Fibroblast of the aortic adventitia (primary cell): ENCODE measurements around the gene PIGZ. TPM values are rescaled to one million over a fixed set of nuclear protein-coding genes. Genes with fewer than 3 reads are reported as not detected.

Experiments
- DNase-seq: peaks from one replicate; pipeline ENCODE4 v3.0.0-alpha.2; 2010; ENCODE audit warnings: low read depth
- H3K4me3 ChIP-seq: 2 replicates; pipeline ENCODE4 v1.5.1; 2011; ENCODE audit warnings: low read depth, mild to moderate bottlenecking, control low read depth, low read length, moderate library complexity
- CTCF ChIP-seq: IDR thresholded peaks from 2 replicates; pipeline ENCODE4 v1.5.1; 2011; ENCODE audit warnings: mild to moderate bottlenecking, low read length, control low read depth, inconsistent platforms; ENCODE audit not compliant: insufficient read depth
- total RNA-seq: library from RNA; depleted of rRNA; stranded (reverse); fragments of >200 nt; gene quantifications from 2 replicates; pipeline ENCODE4 v1.2.3, GENCODE V29; 2012; ENCODE audit warnings: low replicate concordance

Gene PIGZ
- total RNA-seq, 1 donor: 1.9 TPM

GRCh38 chr3:196931157-196931556 is 37.5 kb downstream of the PIGZ start:
- DNase-seq: no peak
- H3K4me3 ChIP-seq: no peak overlapping the region
- TF ChIP-seq CTCF: no peak

GRCh38 chr3:196927571-196928453 is 40.8 kb downstream of the PIGZ start:
- no peak overlapping the region for H3K4me3 ChIP-seq
- no peak for TF ChIP-seq CTCF
- DNase-seq: no peak

DNA sequence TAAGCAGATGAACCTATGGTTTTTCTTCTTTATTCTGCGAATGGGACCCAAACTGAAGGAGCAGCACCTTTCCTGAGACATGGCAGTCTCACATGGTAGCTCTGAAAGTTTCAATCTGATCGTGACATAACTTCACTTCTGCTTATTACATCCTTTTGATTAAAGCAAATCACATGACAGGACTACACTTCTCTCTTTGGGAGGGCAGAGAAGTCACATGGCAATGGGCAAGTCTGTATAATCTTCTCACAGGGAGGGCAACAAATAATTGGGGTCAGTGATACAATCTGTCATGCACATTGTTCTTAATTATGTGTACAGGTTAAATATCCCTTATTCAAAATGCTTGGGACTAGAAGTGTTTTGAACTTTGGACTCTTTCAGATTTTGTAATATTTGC is 47.9 kb downstream of the PIGZ start:
- no peak for TF ChIP-seq CTCF
- DNase-seq: no peak
- no peak overlapping the region for H3K4me3 ChIP-seq

- no peak overlapping the region for H3K4me3 ChIP-seq
- TF ChIP-seq CTCF: no peak
- DNase-seq: no peak
Measured at GRCh38 chr3:196918968-196919367, 49.7 kb downstream of the PIGZ start.

- TF ChIP-seq CTCF: no peak
- DNase-seq: no peak
Measured at GRCh38 chr3:196916995-196917394, 51.6 kb downstream of the PIGZ start.

DNA sequence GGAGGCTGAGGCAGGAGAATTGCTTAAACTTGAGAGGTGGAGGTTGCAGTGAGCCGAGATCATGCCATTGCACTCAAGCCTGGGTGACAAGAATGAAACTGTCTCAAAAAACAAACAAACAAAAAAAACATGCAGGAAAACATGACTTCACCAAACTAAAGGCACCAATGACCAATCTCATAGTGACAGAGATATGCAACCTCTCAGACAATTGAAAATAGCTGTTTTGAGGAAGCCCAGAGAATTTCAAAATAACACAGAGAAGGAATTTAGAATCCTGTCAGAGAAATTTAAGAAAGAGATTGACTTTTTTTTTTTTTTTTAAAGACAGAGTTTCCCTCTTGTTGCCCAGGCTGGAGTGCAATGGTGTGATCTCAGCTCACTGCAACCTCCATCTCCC is 52.4 kb downstream of the PIGZ start:
- H3K4me3 ChIP-seq: no peak overlapping the region
- no peak for DNase-seq
- no peak for TF ChIP-seq CTCF

More at GRCh38 chr3:196916995-196917394, 51.6 kb downstream of the PIGZ start:
- no peak overlapping the region for H3K4me3 ChIP-seq
